ENCODE data around the gene KRTAP2-4. TPM values are rescaled to one million over a fixed set of nuclear protein-coding genes. Genes with fewer than 3 reads are reported as not detected.
A peak's percentile ranks its signal among the peaks of the same experiment; 100 is the strongest.
"Not testable (repeated sequence)": the region's sequence is repeated elsewhere in the genome, so short reads cannot be mapped to it uniquely, and the experiment has no call there.

KRTAP2-4 gene
- total and polyA plus RNA-seq, 4 donors = not detected

DNA sequence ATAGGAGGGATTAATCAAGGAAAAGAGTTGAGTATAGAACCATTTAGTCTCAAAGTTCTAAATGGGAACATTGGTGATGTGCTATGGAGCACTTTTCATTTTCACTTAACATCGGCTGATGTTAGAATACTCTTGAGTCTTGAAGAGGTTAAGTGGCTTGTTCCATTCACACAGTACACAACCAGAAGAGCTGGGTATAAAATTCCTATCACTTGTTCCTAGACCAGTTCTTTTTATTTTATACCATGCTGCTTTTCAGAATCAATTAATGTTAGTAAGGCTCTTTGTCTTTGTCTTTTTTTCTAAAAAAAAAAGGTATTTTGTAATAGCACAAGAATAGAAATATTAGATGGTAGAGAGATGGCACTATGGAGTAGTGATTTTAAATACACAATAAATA is 22.7 kb downstream of the KRTAP2-4 start:
- Histone ChIP-seq H3K36me3 (ENCODE audit: control insufficient read depth, insufficient read depth, low read length) (no peaks in the 10 kb centered on the region), H3K27ac (ENCODE audit: low read depth, low read length) (no peak overlapping the region), H3K27me3 (ENCODE audit: control insufficient read depth, insufficient read depth, low read length) (no peaks in the 10 kb centered on the region), H3K4me1 (ENCODE audit: control insufficient read depth, insufficient read depth, low read length) (no peaks in the 10 kb centered on the region), H3K4me3 (ENCODE audit: low read depth, low read length) (no peak overlapping the region), H3K9me3 (ENCODE audit: control insufficient read depth, insufficient read depth, low read length) (no peaks in the 10 kb centered on the region)
- WGBS (ENCODE audit: insufficient coverage) = no CpG with 5 or more reads among the region's 1 CpG
- DNase-seq (ENCODE audit: low read depth in 4 of 6, low spot score in 6 of 6) = no peak

DNA sequence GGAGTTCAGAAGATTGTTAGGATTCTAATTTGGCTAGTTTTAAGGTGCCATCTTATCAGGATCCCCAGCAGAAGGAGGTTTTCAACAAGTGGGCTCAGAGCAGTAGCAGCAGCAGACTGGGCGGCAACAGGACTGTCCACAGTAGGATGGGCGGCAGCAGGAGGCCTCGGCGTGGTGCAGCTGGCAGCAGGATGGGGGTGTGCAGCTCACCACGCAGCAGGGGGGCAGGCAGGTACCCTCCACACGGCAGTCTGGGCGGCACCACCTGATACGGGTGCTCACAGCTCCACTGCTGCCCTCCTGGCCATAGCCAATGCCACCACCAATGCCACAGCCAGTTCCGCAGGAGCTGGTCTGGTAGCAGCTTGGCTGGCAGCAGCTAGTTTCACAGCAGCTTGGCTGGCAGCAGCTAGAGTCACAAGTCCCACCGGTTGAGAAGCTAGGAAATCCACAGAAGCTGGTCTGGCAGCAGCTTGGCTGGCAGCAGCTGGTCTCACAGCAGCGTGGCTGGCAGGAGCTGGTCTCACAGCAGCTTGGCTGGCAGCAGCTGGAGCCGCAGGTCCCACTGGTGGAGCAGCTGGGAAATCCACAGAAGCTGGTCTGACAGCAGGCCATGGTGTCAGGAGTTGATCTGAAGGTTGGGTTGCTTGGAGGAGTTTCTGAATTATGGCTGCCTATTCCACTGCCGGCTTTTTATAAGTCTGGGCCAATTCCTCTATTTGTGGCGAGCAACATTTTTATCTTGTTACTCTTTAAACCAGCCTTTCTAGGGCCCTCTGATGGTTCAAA is 24.7 kb downstream of the KRTAP2-4 start, which contains the start of gene KRTAP1-1:
KRTAP1-1 (minus strand) TSS at position 668 of the 789 bp plus-strand sequence; CDS start at position 615, 53 bp downstream.
- not testable (repeated sequence) for H3K27ac ChIP-seq (ENCODE audit: low read depth, low read length); H3K36me3 ChIP-seq (ENCODE audit: control insufficient read depth, insufficient read depth, low read length); H3K4me1 ChIP-seq (ENCODE audit: control insufficient read depth, insufficient read depth, low read length); H3K4me3 ChIP-seq (ENCODE audit: low read depth, low read length); H3K27me3 ChIP-seq (ENCODE audit: control insufficient read depth, insufficient read depth, low read length); H3K9me3 ChIP-seq (ENCODE audit: control insufficient read depth, insufficient read depth, low read length)
- DNase-seq (ENCODE audit: low read depth in 4 of 6, low spot score in 6 of 6) = peak in 3 of 6 donors; percentile 5 to 55 (median 6)
- WGBS (ENCODE audit: insufficient coverage) = 74% methylated on average over 11 of the region's 14 CpGs

DNA sequence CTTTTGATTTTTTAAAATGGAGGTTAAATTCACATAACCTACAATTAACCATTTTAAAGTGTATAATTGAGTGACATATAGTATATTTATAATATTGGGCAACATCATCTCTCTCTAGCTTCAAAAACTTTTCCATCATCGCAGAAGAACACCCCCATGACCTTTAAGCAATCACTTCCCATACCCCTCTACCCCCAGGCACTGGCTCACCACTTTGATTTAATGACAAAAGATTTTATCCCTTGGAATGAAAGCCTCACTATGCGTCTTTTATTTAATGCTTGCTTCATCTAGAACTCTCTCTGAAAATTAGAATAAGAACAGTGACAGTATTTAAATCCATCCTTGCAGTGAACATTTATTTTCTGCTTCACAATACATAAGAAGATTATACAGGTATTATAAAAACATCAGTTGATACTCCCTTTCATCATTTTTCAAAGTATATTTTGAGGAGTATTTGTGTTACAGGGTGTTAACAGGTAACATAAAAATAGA is 27.8 kb downstream of the KRTAP2-4 start:
- no peaks in the 10 kb centered on the region for H3K36me3 ChIP-seq (ENCODE audit: control insufficient read depth, insufficient read depth, low read length)
- H3K27ac ChIP-seq (ENCODE audit: low read depth, low read length) = no peak overlapping the region
- no peaks in the 10 kb centered on the region for H3K4me1 ChIP-seq (ENCODE audit: control insufficient read depth, insufficient read depth, low read length)
- no peaks in the 10 kb centered on the region for H3K27me3 ChIP-seq (ENCODE audit: control insufficient read depth, insufficient read depth, low read length)
- H3K4me3 ChIP-seq (ENCODE audit: low read depth, low read length) = no peak overlapping the region
- H3K9me3 ChIP-seq (ENCODE audit: control insufficient read depth, insufficient read depth, low read length) = no peaks in the 10 kb centered on the region
- DNase-seq (ENCODE audit: low read depth in 4 of 6, low spot score in 6 of 6) = no peak
- WGBS (ENCODE audit: insufficient coverage) = 63% methylated on average over 1 of the region's 2 CpGs

DNA sequence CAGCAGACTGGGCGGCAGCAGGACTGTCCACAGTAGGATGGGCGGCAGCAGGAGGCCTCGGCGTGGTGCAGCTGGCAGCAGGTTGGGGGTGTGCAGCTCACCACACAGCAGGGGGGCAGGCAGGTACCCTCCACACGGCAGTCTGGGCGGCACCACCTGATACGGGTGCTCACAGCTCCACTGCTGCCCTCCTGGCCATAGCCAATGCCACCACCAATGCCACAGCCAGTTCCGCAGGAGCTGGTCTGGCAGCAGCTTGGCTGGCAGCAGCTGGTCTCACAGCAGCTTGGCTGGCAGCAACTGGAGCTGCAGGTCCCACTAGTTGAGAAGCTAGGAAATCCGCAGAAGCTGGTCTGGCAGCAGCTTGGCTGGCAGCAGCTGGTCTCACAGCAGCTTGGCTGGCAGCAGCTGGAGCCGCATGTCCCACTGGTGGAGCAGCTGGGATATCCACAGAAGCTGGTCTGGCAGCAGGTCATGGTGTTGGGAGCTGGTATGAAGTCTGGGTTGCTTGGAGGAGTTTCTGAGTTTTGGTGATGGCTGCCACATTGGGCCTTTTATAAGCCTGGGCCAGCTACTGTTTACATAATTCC is 31.2 kb downstream of the KRTAP2-4 start, which contains the start of gene KRTAP1-3:
KRTAP1-3 (minus strand) TSS at position 529 of the 590 bp plus-strand sequence; CDS start at position 476, 53 bp downstream.
- DNase-seq (ENCODE audit: low read depth in 4 of 6, low spot score in 6 of 6) = peak in 1 of 6 donors; percentile 41
- not testable (repeated sequence) for H3K4me3 ChIP-seq (ENCODE audit: low read depth, low read length); H3K4me1 ChIP-seq (ENCODE audit: control insufficient read depth, insufficient read depth, low read length); H3K27me3 ChIP-seq (ENCODE audit: control insufficient read depth, insufficient read depth, low read length); H3K27ac ChIP-seq (ENCODE audit: low read depth, low read length); H3K36me3 ChIP-seq (ENCODE audit: control insufficient read depth, insufficient read depth, low read length); H3K9me3 ChIP-seq (ENCODE audit: control insufficient read depth, insufficient read depth, low read length)
- 88% methylated on average over 7 of the region's 10 CpGs for WGBS (ENCODE audit: insufficient coverage)

DNA sequence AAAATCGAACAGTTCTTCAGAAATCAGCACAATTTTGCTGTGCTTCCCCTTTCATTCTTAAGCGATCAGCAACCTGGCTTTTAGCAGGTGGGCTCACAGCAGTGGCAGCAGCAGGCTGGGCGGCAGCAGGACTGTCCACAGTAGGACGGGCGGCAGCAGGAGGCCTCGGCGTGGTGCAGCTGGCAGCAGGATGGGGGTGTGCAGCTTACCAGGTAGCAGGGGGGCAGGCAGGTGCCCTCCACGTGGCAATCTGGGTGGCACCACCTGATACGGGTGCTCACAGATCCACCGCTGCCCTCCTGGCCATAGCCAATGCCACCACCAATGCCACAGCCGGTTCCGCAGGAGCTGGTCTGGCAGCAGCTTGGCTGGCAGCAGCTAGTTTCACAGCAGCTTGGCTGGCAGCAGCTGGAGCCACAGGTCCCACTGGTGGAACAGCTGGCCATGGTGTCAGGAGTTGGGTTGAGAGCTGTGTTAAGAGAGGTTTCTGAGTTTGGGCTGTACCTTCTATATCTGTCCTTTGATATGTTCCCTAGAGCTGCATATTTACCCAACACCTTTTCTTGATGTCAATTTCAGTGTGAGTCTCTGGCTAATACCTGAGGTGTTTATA is 35.9 kb downstream of the KRTAP2-4 start, which contains the start of gene KRTAP1-4:
KRTAP1-4 (minus strand) TSS at position 563 of the 613 bp plus-strand sequence; CDS start at position 446, 117 bp downstream.
- no peak for DNase-seq (ENCODE audit: low read depth in 4 of 6, low spot score in 6 of 6)
- Histone ChIP-seq H3K36me3 (ENCODE audit: control insufficient read depth, insufficient read depth, low read length) (no peaks in the 10 kb centered on the region), H3K4me1 (ENCODE audit: control insufficient read depth, insufficient read depth, low read length) (no peaks in the 10 kb centered on the region), H3K4me3 (ENCODE audit: low read depth, low read length) (no peak within 1 kb of the TSS), H3K9me3 (ENCODE audit: control insufficient read depth, insufficient read depth, low read length) (no peaks in the 10 kb centered on the region), H3K27me3 (ENCODE audit: control insufficient read depth, insufficient read depth, low read length) (no peaks in the 10 kb centered on the region), H3K27ac (ENCODE audit: low read depth, low read length) (no peak within 1 kb of the TSS)
- WGBS (ENCODE audit: insufficient coverage) = 78% methylated on average over 10 of the region's 12 CpGs

DNA sequence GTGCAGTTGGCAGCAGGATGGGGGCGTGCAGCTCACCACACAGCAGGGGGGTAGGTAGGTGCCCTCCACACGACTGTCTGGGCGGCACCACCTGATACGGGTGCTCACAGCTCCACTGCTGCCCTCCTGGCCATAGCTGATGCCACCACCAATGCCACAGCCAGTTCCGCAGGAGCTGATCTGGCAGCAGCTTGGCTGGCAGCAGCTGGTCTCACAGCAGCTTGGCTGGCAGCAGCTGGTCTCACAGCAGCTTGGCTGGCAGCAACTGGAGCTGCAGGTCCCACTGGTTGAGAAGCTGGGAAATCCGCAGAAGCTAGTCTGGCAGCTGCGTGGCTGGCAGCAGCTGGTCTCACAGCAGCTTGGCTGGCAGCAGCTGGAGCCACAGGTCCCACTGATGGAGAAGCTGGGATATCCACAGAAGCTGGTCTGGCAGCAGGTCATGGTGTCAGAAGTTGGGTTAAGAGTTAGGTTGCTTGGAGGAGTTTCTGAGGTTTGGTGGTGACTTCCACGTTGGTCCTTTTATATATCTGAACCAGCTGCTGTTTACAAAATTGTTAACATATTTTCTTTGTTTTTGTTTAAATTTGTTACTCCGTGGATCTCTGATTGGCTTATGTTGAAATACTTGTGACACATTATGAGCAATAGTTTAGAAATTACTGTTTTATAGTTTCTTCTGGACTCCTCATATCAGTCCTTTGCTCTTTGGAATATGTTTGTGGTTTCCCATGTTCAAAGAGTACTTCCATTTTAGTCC is 38.8 kb downstream of the KRTAP2-4 start, which contains the start of gene KRTAP1-5:
KRTAP1-5 (minus strand) TSS at position 494 of the 757 bp plus-strand sequence; CDS start at position 441, 53 bp downstream.
- H3K4me3 ChIP-seq (ENCODE audit: low read depth, low read length) = no peak within 1 kb of the TSS
- peak in 2 of 6 donors; percentile 4 to 65 for DNase-seq (ENCODE audit: low read depth in 4 of 6, low spot score in 6 of 6)
- 77% methylated on average over 7 of the region's 9 CpGs for WGBS (ENCODE audit: insufficient coverage)
- H3K36me3 ChIP-seq (ENCODE audit: control insufficient read depth, insufficient read depth, low read length) = no peaks in the 10 kb centered on the region
- no peaks in the 10 kb centered on the region for H3K9me3 ChIP-seq (ENCODE audit: control insufficient read depth, insufficient read depth, low read length)
- H3K4me1 ChIP-seq (ENCODE audit: control insufficient read depth, insufficient read depth, low read length) = no peaks in the 10 kb centered on the region
- H3K27ac ChIP-seq (ENCODE audit: low read depth, low read length) = no peak within 1 kb of the TSS
- H3K27me3 ChIP-seq (ENCODE audit: control insufficient read depth, insufficient read depth, low read length) = no peaks in the 10 kb centered on the region

DNA sequence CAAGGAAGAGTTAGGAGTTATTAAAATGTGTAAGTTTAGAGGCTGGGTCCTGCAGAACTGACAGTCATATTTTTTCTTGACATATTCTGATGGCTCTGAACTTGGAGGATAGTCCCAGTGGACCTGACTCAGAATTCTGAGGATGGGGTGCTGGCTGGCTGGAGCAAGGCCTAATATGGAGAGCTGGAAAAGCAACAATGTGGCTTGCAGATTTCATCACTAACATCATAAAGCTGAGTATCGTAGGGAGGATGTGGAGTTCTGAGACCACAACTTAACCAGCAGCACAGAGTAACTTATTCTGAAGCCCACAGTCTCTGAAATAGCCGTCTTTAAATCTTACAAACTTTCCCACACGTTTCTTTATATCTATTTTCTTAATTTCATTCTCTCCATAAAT is 41.0 kb downstream of the KRTAP2-4 start:
- H3K36me3 ChIP-seq (ENCODE audit: control insufficient read depth, insufficient read depth, low read length) = no peaks in the 10 kb centered on the region
- no peaks in the 10 kb centered on the region for H3K4me1 ChIP-seq (ENCODE audit: control insufficient read depth, insufficient read depth, low read length)
- no peak overlapping the region for H3K4me3 ChIP-seq (ENCODE audit: low read depth, low read length)
- H3K27me3 ChIP-seq (ENCODE audit: control insufficient read depth, insufficient read depth, low read length) = no peaks in the 10 kb centered on the region
- 83% methylated on average over 1 of the region's 3 CpGs for WGBS (ENCODE audit: insufficient coverage)
- no peaks in the 10 kb centered on the region for H3K9me3 ChIP-seq (ENCODE audit: control insufficient read depth, insufficient read depth, low read length)
- no peak overlapping the region for H3K27ac ChIP-seq (ENCODE audit: low read depth, low read length)
- DNase-seq (ENCODE audit: low read depth in 4 of 6, low spot score in 6 of 6) = no peak

DNA sequence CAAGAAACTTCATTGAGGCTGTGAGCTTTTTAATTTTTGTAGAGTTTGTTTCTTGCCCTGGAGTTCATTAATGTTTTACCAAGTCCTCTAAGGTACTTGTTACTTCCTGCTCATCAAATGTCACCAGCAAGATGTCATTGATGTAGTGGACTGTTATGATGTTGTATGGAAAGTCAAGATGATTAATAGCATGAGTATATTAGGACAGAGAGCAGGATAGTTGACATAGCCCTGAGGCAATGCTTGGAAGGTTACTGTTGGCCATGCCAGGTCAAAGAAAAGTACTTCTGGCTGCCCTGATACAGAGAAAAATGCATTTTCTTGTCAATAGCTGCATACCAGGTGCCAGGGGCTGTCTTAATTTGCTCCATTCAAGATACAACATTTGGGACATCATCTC is 45.3 kb downstream of the KRTAP2-4 start:
- Histone ChIP-seq H3K9me3 (ENCODE audit: control insufficient read depth, insufficient read depth, low read length) (no peaks in the 10 kb centered on the region), H3K4me3 (ENCODE audit: low read depth, low read length) (no peak overlapping the region), H3K27me3 (ENCODE audit: control insufficient read depth, insufficient read depth, low read length) (no peaks in the 10 kb centered on the region), H3K4me1 (ENCODE audit: control insufficient read depth, insufficient read depth, low read length) (no peaks in the 10 kb centered on the region), H3K27ac (ENCODE audit: low read depth, low read length) (no peak overlapping the region), H3K36me3 (ENCODE audit: control insufficient read depth, insufficient read depth, low read length) (no peaks in the 10 kb centered on the region)
- no peak for DNase-seq (ENCODE audit: low read depth in 4 of 6, low spot score in 6 of 6)

DNA sequence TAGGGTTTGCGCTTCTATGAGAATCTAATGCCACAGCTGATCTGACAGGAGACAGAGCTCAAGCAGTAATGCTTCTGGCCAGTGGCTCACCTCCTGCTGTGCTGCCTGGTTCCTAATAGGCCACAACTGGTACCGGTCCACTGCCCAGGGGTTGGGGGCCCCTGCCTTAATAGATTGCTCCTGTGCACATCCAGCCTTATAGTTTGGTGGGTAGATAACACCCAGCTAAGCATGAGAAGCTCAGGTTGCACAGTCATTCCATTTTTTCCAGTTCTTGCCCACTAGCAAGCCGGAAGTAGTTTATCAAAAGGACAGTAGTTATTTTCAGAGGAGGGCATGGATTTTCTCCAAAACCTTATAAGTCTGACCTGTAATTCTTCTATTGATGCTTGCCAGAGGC is 46.3 kb downstream of the KRTAP2-4 start:
- Histone ChIP-seq H3K4me3 (ENCODE audit: low read depth, low read length) (no peak overlapping the region), H3K27me3 (ENCODE audit: control insufficient read depth, insufficient read depth, low read length) (no peaks in the 10 kb centered on the region), H3K9me3 (ENCODE audit: control insufficient read depth, insufficient read depth, low read length) (no peaks in the 10 kb centered on the region), H3K36me3 (ENCODE audit: control insufficient read depth, insufficient read depth, low read length) (no peaks in the 10 kb centered on the region), H3K4me1 (ENCODE audit: control insufficient read depth, insufficient read depth, low read length) (no peaks in the 10 kb centered on the region), H3K27ac (ENCODE audit: low read depth, low read length) (no peak overlapping the region)
- WGBS (ENCODE audit: insufficient coverage) = 86% methylated on average over 2 of the region's 3 CpGs
- no peak for DNase-seq (ENCODE audit: low read depth in 4 of 6, low spot score in 6 of 6)

Data from spinal cord (tissue), 10 donors.